ENCODE data around the gene FAM3B. TPM values are rescaled to one million over a fixed set of nuclear protein-coding genes. Genes with fewer than 3 reads are reported as not detected.
"Not testable (repeated sequence)": the region's sequence is repeated elsewhere in the genome, so short reads cannot be mapped to it uniquely, and the experiment has no call there.

The FAM3B gene
- 10 to 100 TPM; 15.2 to 25.2 (median 24.4) TPM for polyA plus RNA-seq (ENCODE audit: insufficient read length in 4 of 4)

- peak in 1 of 4 donors; percentile 21 for DNase-seq (ENCODE audit: low read depth in 4 of 4, low spot score in 3 of 4)
These were observed at the start of gene FAM3B for GRCh38 chr21:41316200-41317062. TSS of gene FAM3B (plus strand) at chr21:41316801. CDS start at chr21:41316880, 79 bp downstream.

GRCh38 chr21:41267346-41267745 lies 49.3 kb upstream of the FAM3B start:
- DNase-seq (ENCODE audit: low read depth in 4 of 4, low spot score in 3 of 4), result no peak

- no peak for DNase-seq (ENCODE audit: low read depth in 4 of 4, low spot score in 3 of 4)
These were observed 47.1 kb upstream of the FAM3B start for GRCh38 chr21:41269535-41269934.

- no peak for DNase-seq (ENCODE audit: low read depth in 4 of 4, low spot score in 3 of 4)
These were observed 39.4 kb upstream of the FAM3B start for GRCh38 chr21:41277196-41277595.

- no peak for DNase-seq (ENCODE audit: low read depth in 4 of 4, low spot score in 3 of 4)
These were observed 38.8 kb upstream of the FAM3B start for GRCh38 chr21:41277846-41278245.

GRCh38 chr21:41280115-41280919 lies 36.3 kb upstream of the FAM3B start:
- no peak for DNase-seq (ENCODE audit: low read depth in 4 of 4, low spot score in 3 of 4)

- no peak for DNase-seq (ENCODE audit: low read depth in 4 of 4, low spot score in 3 of 4)
These were observed 34.2 kb upstream of the FAM3B start for GRCh38 chr21:41282412-41282811.

GRCh38 chr21:41283211-41283818 lies 33.3 kb upstream of the FAM3B start:
- peak; percentile 53 to 69 (median 61) for DNase-seq (ENCODE audit: low read depth in 4 of 4, low spot score in 3 of 4)

GRCh38 chr21:41289431-41289830 lies 27.2 kb upstream of the FAM3B start:
- no peak for DNase-seq (ENCODE audit: low read depth in 4 of 4, low spot score in 3 of 4)

- no peak for DNase-seq (ENCODE audit: low read depth in 4 of 4, low spot score in 3 of 4)
These were observed 26.3 kb upstream of the FAM3B start for GRCh38 chr21:41290106-41290799.

- no peak for DNase-seq (ENCODE audit: low read depth in 4 of 4, low spot score in 3 of 4)
These were observed 21.9 kb upstream of the FAM3B start for GRCh38 chr21:41294548-41295231.

GRCh38 chr21:41295721-41296254 lies 20.8 kb upstream of the FAM3B start:
- no peak for DNase-seq (ENCODE audit: low read depth in 4 of 4, low spot score in 3 of 4)

GRCh38 chr21:41302976-41303375 lies 13.6 kb upstream of the FAM3B start:
- no peak for DNase-seq (ENCODE audit: low read depth in 4 of 4, low spot score in 3 of 4)

- DNase-seq (ENCODE audit: low read depth in 4 of 4, low spot score in 3 of 4), result no peak
These were observed 12.4 kb upstream of the FAM3B start for GRCh38 chr21:41304068-41304720.

GRCh38 chr21:41307219-41307618 lies 9.4 kb upstream of the FAM3B start:
- DNase-seq (ENCODE audit: low read depth in 4 of 4, low spot score in 3 of 4), result no peak

- not testable (repeated sequence) for DNase-seq (ENCODE audit: low read depth in 4 of 4, low spot score in 3 of 4)
These were observed 3.1 kb upstream of the FAM3B start for GRCh38 chr21:41313285-41314164.

- DNase-seq (ENCODE audit: low read depth in 4 of 4, low spot score in 3 of 4), result no peak
These were observed 875 bp upstream of the FAM3B start for GRCh38 chr21:41315726-41316125.

- no peak for DNase-seq (ENCODE audit: low read depth in 4 of 4, low spot score in 3 of 4)
These were observed 427 bp downstream of the FAM3B start for GRCh38 chr21:41317063-41317392.

Measured in right renal pelvis (tissue), 4 donors.